ENCODE results near the gene PCNX4.

Gene PCNX4

GRCh38 chr14:60067882-60068281 is 23.8 kb upstream of the PCNX4 start:
- TF ChIP-seq TAF1 (IDR thresholded peaks at IDR 0.05; ENCODE audit: borderline replicate concordance, insufficient read depth, low read length), result no peak
- no peak for TF ChIP-seq FOXP2 (optimal IDR thresholded peaks at IDR 0.05; ENCODE audit: borderline replicate concordance, extremely low read depth, extremely low read length, insufficient read depth)
- no peak for TF ChIP-seq POLR2AphosphoS5 (IDR thresholded peaks at IDR 0.05; ENCODE audit: low read depth, low read length)
- TF ChIP-seq REST (IDR thresholded peaks at IDR 0.05; ENCODE audit: insufficient read depth in 1 of 2, low read depth in 2 of 2, low read length in 2 of 2), result no peak
- no peak for TF ChIP-seq SIN3A (IDR thresholded peaks at IDR 0.05; ENCODE audit: borderline replicate concordance, insufficient read depth, low read length)

GRCh38 chr14:60079723-60080122 is 12.0 kb upstream of the PCNX4 start:
- no peak for TF ChIP-seq POLR2AphosphoS5 (IDR thresholded peaks at IDR 0.05; ENCODE audit: low read depth, low read length)
- no peak for TF ChIP-seq REST (IDR thresholded peaks at IDR 0.05; ENCODE audit: insufficient read depth in 1 of 2, low read depth in 2 of 2, low read length in 2 of 2)
- no peak for TF ChIP-seq TAF1 (IDR thresholded peaks at IDR 0.05; ENCODE audit: borderline replicate concordance, insufficient read depth, low read length)

GRCh38 chr14:60085085-60085484 is 6.6 kb upstream of the PCNX4 start:
- TF ChIP-seq SIN3A (IDR thresholded peaks at IDR 0.05; ENCODE audit: borderline replicate concordance, insufficient read depth, low read length) (no peak), FOXP2 (optimal IDR thresholded peaks at IDR 0.05; ENCODE audit: borderline replicate concordance, extremely low read depth, extremely low read length, insufficient read depth) (no peak), TAF1 (IDR thresholded peaks at IDR 0.05; ENCODE audit: borderline replicate concordance, insufficient read depth, low read length) (no peak), POLR2AphosphoS5 (IDR thresholded peaks at IDR 0.05; ENCODE audit: low read depth, low read length) (no peak), REST (IDR thresholded peaks at IDR 0.05; ENCODE audit: insufficient read depth in 1 of 2, low read depth in 2 of 2, low read length in 2 of 2) (no peak)

GRCh38 chr14:60085693-60086092 is 6.0 kb upstream of the PCNX4 start:
- TF ChIP-seq TAF1 (IDR thresholded peaks at IDR 0.05; ENCODE audit: borderline replicate concordance, insufficient read depth, low read length) (no peak), SIN3A (IDR thresholded peaks at IDR 0.05; ENCODE audit: borderline replicate concordance, insufficient read depth, low read length) (no peak), FOXP2 (optimal IDR thresholded peaks at IDR 0.05; ENCODE audit: borderline replicate concordance, extremely low read depth, extremely low read length, insufficient read depth) (no peak), POLR2AphosphoS5 (IDR thresholded peaks at IDR 0.05; ENCODE audit: low read depth, low read length) (no peak), REST (IDR thresholded peaks at IDR 0.05; ENCODE audit: insufficient read depth in 1 of 2, low read depth in 2 of 2, low read length in 2 of 2) (no peak)

- no peak for TF ChIP-seq REST (IDR thresholded peaks at IDR 0.05; ENCODE audit: insufficient read depth in 1 of 2, low read depth in 2 of 2, low read length in 2 of 2)
- no peak for TF ChIP-seq TAF1 (IDR thresholded peaks at IDR 0.05; ENCODE audit: borderline replicate concordance, insufficient read depth, low read length)
- TF ChIP-seq FOXP2 (optimal IDR thresholded peaks at IDR 0.05; ENCODE audit: borderline replicate concordance, extremely low read depth, extremely low read length, insufficient read depth), result no peak
- no peak for TF ChIP-seq POLR2AphosphoS5 (IDR thresholded peaks at IDR 0.05; ENCODE audit: low read depth, low read length)
- TF ChIP-seq SIN3A (IDR thresholded peaks at IDR 0.05; ENCODE audit: borderline replicate concordance, insufficient read depth, low read length), result no peak
Measured at GRCh38 chr14:60087668-60088067, 4.1 kb upstream of the PCNX4 start.

Measured in PFSK-1 (cell line).